BJ (cell line): ENCODE measurements around the gene ZHX3. TPM values are rescaled to one million over a fixed set of nuclear protein-coding genes. Genes with fewer than 3 reads are reported as not detected.

Source experiments
- CTCF ChIA-PET: fragments of 350-600 bp; formaldehyde crosslinking; extraction: SDS; loops from one replicate; lab custom pipeline; 2021; ENCODE audit warnings: antibody characterized with exemption, inconsistent platforms; lab: Yijun Ruan, JAX
- POLR2A ChIA-PET: fragments of 300-600 bp; sonication (Branson Sonifier 250); formaldehyde crosslinking; extraction: SDS; loops from one replicate; lab custom pipeline; 2021; ENCODE audit warnings: antibody characterized with exemption; lab: Charles Lee
- DNase-seq: peaks from one replicate; pipeline ENCODE4 v3.0.0-alpha.2; 2011; ENCODE audit warnings: low read depth
- H3K27me3 ChIP-seq: 2 replicates; pipeline ENCODE4 v1.6.0; 2011; ENCODE audit warnings: low read length; ENCODE audit not compliant: control insufficient read depth, insufficient read depth
- H3K36me3 ChIP-seq: 2 replicates; pipeline ENCODE4 v1.5.1; 2011; ENCODE audit warnings: low read length; ENCODE audit not compliant: control insufficient read depth, insufficient read depth
- H3K4me3 ChIP-seq: 2 replicates; pipeline ENCODE4 v1.5.1; 2011; ENCODE audit warnings: low read depth, mild to moderate bottlenecking, control low read depth, low read length
- CTCF ChIP-seq: IDR thresholded peaks from 2 replicates; pipeline ENCODE4 v1.5.1; 2011; ENCODE audit warnings: low read depth, mild to moderate bottlenecking, control low read depth, inconsistent platforms, low read length, moderate library complexity; ENCODE audit not compliant: insufficient read depth
- polyA plus RNA-seq: library from polyadenylated mRNA; depleted of rRNA; stranded (reverse); fragments of >200 nt; gene quantifications from 2 replicates; pipeline ENCODE4 v1.2.3, GENCODE V29; 2011

Gene ZHX3
- polyA plus RNA-seq, 1 experiment = 23.9 TPM

- no peak for DNase-seq
- ChIA-PET POLR2A (no interaction called here), CTCF (interaction anchor here (0.7 to 9.7 kb wide), 10 partner anchors 10 to 323 kb away, joined by 3 to 149 read pairs (median 4); partner anchors contain the start of gene LPIN3)
- H3K27me3 ChIP-seq = no peaks in the 10 kb centered on the region
- H3K36me3 ChIP-seq = peaks cover 18% of the 10 kb centered on the region
- TF ChIP-seq CTCF = no peak
- H3K4me3 ChIP-seq = no peak overlapping the region
Measured at GRCh38 chr20:41175201-41175651, 142.3 kb downstream of the ZHX3 start.

DNA sequence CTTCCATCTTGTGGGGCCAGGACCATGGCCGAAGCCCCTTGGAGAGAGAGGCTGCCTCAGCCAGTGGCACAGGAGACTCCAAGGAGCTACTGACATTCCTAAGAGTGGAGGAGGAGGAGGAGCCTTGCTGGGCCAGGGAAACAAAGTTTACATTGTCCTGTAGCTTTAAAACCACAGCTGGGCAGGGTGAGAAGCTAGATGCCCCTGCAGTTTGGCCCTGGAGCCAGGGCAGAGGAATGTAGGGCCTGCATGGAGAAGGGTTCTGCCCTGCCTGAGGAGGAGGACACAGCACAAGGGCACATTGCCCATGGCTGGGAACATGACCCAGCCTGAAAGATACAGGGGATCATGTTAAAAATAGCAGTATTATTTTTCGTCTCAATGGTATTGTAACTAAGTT is 142.7 kb downstream of the ZHX3 start:
- ChIA-PET POLR2A (no interaction called here), CTCF (interaction anchor here (0.7 to 9.7 kb wide), 9 partner anchors 10 to 323 kb away, joined by 3 to 149 read pairs (median 3); partner anchors contain the start of gene LPIN3)
- no peak overlapping the region for H3K4me3 ChIP-seq
- no peak for DNase-seq
- H3K27me3 ChIP-seq = no peaks in the 10 kb centered on the region
- no peak for TF ChIP-seq CTCF
- H3K36me3 ChIP-seq = peaks cover 18% of the 10 kb centered on the region

- no peak overlapping the region for H3K4me3 ChIP-seq
- no peak for TF ChIP-seq CTCF
- H3K27me3 ChIP-seq = no peaks in the 10 kb centered on the region
- H3K36me3 ChIP-seq = peaks cover 21% of the 10 kb centered on the region
- CTCF ChIA-PET = interaction anchor here (0.6 to 9.7 kb wide), 12 partner anchors 9 to 324 kb away, joined by 3 to 149 read pairs (median 3); partner anchors contain the start of gene LPIN3
- no peak for DNase-seq
- POLR2A ChIA-PET = no interaction called here
Measured at GRCh38 chr20:41174373-41174772, 143.2 kb downstream of the ZHX3 start.

DNA sequence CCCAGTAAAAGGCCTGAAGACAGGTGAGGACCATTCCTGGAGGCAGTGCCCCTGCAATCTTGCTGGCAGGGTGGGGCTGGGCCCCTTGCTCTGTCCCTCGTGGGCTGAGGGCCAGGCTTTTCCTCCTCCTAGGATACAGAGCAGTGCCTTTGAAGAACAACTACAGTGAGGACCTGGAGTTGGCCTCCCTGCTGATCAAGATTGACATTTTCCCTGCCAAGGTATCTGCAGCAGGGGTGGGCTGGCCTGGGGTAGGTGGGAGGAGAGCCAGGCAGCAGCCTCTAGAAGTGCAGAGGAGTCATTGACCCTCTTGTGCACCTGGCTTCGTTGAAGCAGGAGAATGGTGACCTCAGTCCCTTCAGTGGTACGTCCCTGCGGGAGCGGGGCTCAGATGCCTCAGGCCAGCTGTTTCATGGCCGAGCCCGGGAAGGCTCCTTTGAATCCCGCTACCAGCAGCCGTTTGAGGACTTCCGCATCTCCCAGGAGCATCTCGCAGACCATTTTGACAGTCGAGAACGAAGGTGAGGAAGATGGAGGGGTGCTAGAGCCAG is 143.7 kb downstream of the ZHX3 start:
- DNase-seq = no peak
- Histone ChIP-seq H3K27me3 (no peaks in the 10 kb centered on the region), H3K36me3 (peaks cover 24% of the 10 kb centered on the region), H3K4me3 (no peak overlapping the region)
- CTCF ChIA-PET = interaction anchor here (0.6 to 9.7 kb wide), 21 partner anchors 9 to 324 kb away, joined by 3 to 149 read pairs (median 5); partner anchors contain the start of gene LPIN3
- POLR2A ChIA-PET = no interaction called here
- no peak for TF ChIP-seq CTCF

- peak; percentile 98 for TF ChIP-seq CTCF
- H3K36me3 ChIP-seq = peaks cover 29% of the 10 kb centered on the region
- DNase-seq = no peak
Measured at GRCh38 chr20:41173161-41173721, 144.3 kb downstream of the ZHX3 start.

More at GRCh38 chr20:41173161-41173721, 144.3 kb downstream of the ZHX3 start:
- Histone ChIP-seq H3K4me3 (no peak overlapping the region), H3K27me3 (no peaks in the 10 kb centered on the region)
- POLR2A ChIA-PET = no interaction called here
- CTCF ChIA-PET = interaction anchor here (0.6 to 9.7 kb wide), 38 partner anchors 9 to 312 kb away, joined by 3 to 149 read pairs (median 4); partner anchors contain the start of gene LPIN3
